ENCODE measurements around the gene C5orf15.

DNA sequence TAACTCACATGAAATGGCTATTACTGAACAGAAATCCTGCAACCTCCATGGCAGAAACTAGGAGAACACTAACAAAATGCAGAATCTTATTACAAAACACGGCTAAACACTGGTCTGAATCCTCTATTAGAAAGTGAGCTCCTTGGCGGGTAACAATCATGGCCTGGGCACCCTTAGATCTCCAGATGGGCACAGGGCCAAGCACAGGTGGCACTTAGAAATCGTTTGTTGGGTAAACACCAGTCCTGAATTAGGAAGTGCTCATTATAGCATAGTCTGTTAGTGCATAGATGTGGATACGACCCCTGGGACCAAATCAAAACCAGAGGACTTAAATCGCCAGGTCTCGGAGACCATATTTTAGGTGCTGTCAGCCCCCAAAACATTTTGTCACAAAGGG, 22.0 kb upstream of the C5orf15 start:
- TF ChIP-seq YY1 (IDR thresholded peaks at IDR 0.05; ENCODE audit: low read depth): no peak
- TF ChIP-seq EGR1 (IDR thresholded peaks at IDR 0.05): no peak
- TF ChIP-seq, protein P1, sequence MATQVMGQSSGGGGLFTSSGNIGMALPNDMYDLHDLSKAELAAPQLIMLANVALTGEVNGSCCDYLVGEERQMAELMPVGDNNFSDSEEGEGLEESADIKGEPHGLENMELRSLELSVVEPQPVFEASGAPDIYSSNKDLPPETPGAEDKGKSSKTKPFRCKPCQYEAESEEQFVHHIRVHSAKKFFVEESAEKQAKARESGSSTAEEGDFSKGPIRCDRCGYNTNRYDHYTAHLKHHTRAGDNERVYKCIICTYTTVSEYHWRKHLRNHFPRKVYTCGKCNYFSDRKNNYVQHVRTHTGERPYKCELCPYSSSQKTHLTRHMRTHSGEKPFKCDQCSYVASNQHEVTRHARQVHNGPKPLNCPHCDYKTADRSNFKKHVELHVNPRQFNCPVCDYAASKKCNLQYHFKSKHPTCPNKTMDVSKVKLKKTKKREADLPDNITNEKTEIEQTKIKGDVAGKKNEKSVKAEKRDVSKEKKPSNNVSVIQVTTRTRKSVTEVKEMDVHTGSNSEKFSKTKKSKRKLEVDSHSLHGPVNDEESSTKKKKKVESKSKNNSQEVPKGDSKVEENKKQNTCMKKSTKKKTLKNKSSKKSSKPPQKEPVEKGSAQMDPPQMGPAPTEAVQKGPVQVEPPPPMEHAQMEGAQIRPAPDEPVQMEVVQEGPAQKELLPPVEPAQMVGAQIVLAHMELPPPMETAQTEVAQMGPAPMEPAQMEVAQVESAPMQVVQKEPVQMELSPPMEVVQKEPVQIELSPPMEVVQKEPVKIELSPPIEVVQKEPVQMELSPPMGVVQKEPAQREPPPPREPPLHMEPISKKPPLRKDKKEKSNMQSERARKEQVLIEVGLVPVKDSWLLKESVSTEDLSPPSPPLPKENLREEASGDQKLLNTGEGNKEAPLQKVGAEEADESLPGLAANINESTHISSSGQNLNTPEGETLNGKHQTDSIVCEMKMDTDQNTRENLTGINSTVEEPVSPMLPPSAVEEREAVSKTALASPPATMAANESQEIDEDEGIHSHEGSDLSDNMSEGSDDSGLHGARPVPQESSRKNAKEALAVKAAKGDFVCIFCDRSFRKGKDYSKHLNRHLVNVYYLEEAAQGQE (IDR thresholded peaks at IDR 0.05; ENCODE audit: low read depth): no peak
- TF ChIP-seq EP300 (IDR thresholded peaks at IDR 0.05; ENCODE audit: borderline replicate concordance): no peak
- TF ChIP-seq, protein P2, sequence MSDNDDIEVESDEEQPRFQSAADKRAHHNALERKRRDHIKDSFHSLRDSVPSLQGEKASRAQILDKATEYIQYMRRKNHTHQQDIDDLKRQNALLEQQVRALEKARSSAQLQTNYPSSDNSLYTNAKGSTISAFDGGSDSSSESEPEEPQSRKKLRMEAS (IDR thresholded peaks at IDR 0.05): no peak
- TF ChIP-seq TAF1 (IDR thresholded peaks at IDR 0.05; ENCODE audit: low read depth): no peak
- TF ChIP-seq RAD21 (IDR thresholded peaks at IDR 0.05; ENCODE audit: low read depth): no peak
- TF ChIP-seq CEBPB (IDR thresholded peaks at IDR 0.05): no peak
- TF ChIP-seq ZBTB7A (IDR thresholded peaks at IDR 0.05; ENCODE audit: low read depth): no peak
